Endothelial cell of umbilical vein (primary cell): ENCODE measurements around the gene IQCB1. TPM values are rescaled to one million over a fixed set of nuclear protein-coding genes. Genes with fewer than 3 reads are reported as not detected.

Experiments used
- BruUV-seq: library from RNA; stranded (reverse); fragments of 400-500 nt; replicated peaks from 2 replicates; lab custom pipeline; 2021; lab: Mats Ljungman, UMichigan
- CTCF ChIA-PET: fragments of 300-600, 350-600 bp; sonication (Branson Sonifier 250); formaldehyde crosslinking; loops from one replicate; lab custom pipeline; 2021; ENCODE audit warnings: antibody characterized with exemption, inconsistent platforms; lab: Charles Lee
- POLR2A ChIA-PET: fragments of 300-600, 350-600 bp; sonication (Branson Sonifier 250); formaldehyde crosslinking; loops from one replicate; lab custom pipeline; 2021; ENCODE audit warnings: antibody characterized with exemption, inconsistent platforms; lab: Charles Lee
- DNase-seq: peaks from one replicate; pipeline ENCODE4 v3.0.0-alpha.2; 2011; ENCODE audit warnings: low read depth, low spot score
- FAIRE-seq: peaks from 2 replicates; lab custom pipeline; 2011; peaks lifted over from hg19 to GRCh38; lab: Jason Lieb, UNC
- H2AFZ ChIP-seq: 2 replicates; pipeline ENCODE4 v1.6.0; 2012; ENCODE audit warnings: low read depth, low read length, control low read depth, inconsistent platforms
- H3K27ac ChIP-seq: 2 replicates; pipeline ENCODE4 v1.5.1; 2011; ENCODE audit warnings: low read depth, mild to moderate bottlenecking, control low read depth, low read length, moderate library complexity; ENCODE audit not compliant: insufficient read depth
- H3K27me3 ChIP-seq, 2 experiments: 2 replicates each; pipeline versions ENCODE4 v1.6.0 to v1.6.1; 2011; ENCODE audit warnings: low read length in 2 of 2, mixed read lengths in 1 of 2; ENCODE audit not compliant: control insufficient read depth in 2 of 2, insufficient read depth in 2 of 2
- H3K36me3 ChIP-seq, 2 experiments: 2 replicates in 1 of 2; 3 replicates in 1 of 2; pipeline ENCODE4 v1.5.1; 2011; ENCODE audit warnings: low read length in 2 of 2, mild to moderate bottlenecking in 1 of 2, moderate library complexity in 1 of 2; ENCODE audit not compliant: control insufficient read depth in 2 of 2, insufficient read depth in 2 of 2; ENCODE audit errors: extremely low read depth in 1 of 2
- H3K4me1 ChIP-seq: 3 replicates; pipeline ENCODE4 v1.5.1; 2011; ENCODE audit warnings: mild to moderate bottlenecking, low read length; ENCODE audit not compliant: control insufficient read depth, insufficient read depth; ENCODE audit errors: extremely low read depth
- H3K4me2 ChIP-seq: 2 replicates; pipeline ENCODE4 v1.6.1; 2011; ENCODE audit warnings: low read length, control low read depth, mixed read lengths; ENCODE audit not compliant: insufficient read depth
- H3K4me3 ChIP-seq, 3 experiments: fragments of 200-600 bp in 1 of 3; sonication (generic), shearing (Covaris generic) in 1 of 3; replicated peaks in 1 of 3; 2 replicates each; pipeline ENCODE4 v1.5.1; 2011 to 2016; ENCODE audit warnings: control low read depth in 3 of 3, low read length in 3 of 3, mild to moderate bottlenecking in 2 of 3, inconsistent platforms in 1 of 3, low read depth in 1 of 3, moderate library complexity in 1 of 3; ENCODE audit not compliant: insufficient read depth in 1 of 3
- H3K79me2 ChIP-seq: 2 replicates; pipeline ENCODE4 v1.6.0; 2012; ENCODE audit warnings: low read length, inconsistent platforms; ENCODE audit not compliant: control insufficient read depth, insufficient read depth
- H3K9ac ChIP-seq: replicated peaks from 2 replicates; pipeline ENCODE3; 2011; ENCODE audit warnings: low read length, control low read depth; ENCODE audit not compliant: insufficient read depth; ENCODE audit errors: extremely low read depth
- H3K9me1 ChIP-seq: replicated peaks from 3 replicates; pipeline ENCODE4 v1.6.0; 2011; ENCODE audit warnings: mild to moderate bottlenecking, low read length; ENCODE audit not compliant: control insufficient read depth, insufficient read depth; ENCODE audit errors: extremely low read depth
- H3K9me3 ChIP-seq: replicated peaks from 2 replicates; pipeline ENCODE4 v1.5.1; 2012; ENCODE audit warnings: low read length, inconsistent platforms; ENCODE audit not compliant: control insufficient read depth, insufficient read depth
- H4K20me1 ChIP-seq: replicated peaks from 2 replicates; pipeline ENCODE3; 2011; ENCODE audit warnings: mild to moderate bottlenecking, low read length; ENCODE audit not compliant: control insufficient read depth, insufficient read depth; ENCODE audit errors: extremely low read depth
- CTCF ChIP-seq, 2 donors: IDR thresholded peaks; 1 replicate in 1 of 2; 2 replicates in 1 of 2; pipeline ENCODE4 v1.5.1; 2011; ENCODE audit warnings: low read length in 2 of 2, mild to moderate bottlenecking in 2 of 2, moderate library complexity in 2 of 2, control low read depth in 1 of 2, inconsistent platforms in 1 of 2, low read depth in 1 of 2; ENCODE audit not compliant: insufficient read depth in 1 of 2; ENCODE audit errors: extremely low read depth in 1 of 2
- EZH2 ChIP-seq: IDR thresholded peaks from 2 replicates; pipeline ENCODE4 v1.6.1; 2012; ENCODE audit warnings: borderline replicate concordance, low read depth, mild to moderate bottlenecking, moderate library complexity, low read length, inconsistent platforms; ENCODE audit not compliant: severe bottlenecking
- FOS ChIP-seq: IDR thresholded peaks from 2 replicates; pipeline ENCODE4 v1.6.1; 2011; ENCODE audit warnings: mild to moderate bottlenecking, low read length, moderate library complexity, borderline replicate concordance; ENCODE audit not compliant: insufficient read depth
- GATA2 ChIP-seq: IDR thresholded peaks from 2 replicates; pipeline ENCODE4 v1.7.0; 2011; ENCODE audit warnings: low read depth, mild to moderate bottlenecking, moderate library complexity, mixed read lengths, low read length; ENCODE audit not compliant: insufficient read length, insufficient read depth
- JUN ChIP-seq: IDR thresholded peaks from 2 replicates; pipeline ENCODE4 v1.6.1; 2011; ENCODE audit warnings: borderline replicate concordance, low read depth; ENCODE audit not compliant: insufficient read length, insufficient read depth
- MAX ChIP-seq: IDR thresholded peaks from 2 replicates; pipeline ENCODE4 v1.6.1; 2011; ENCODE audit not compliant: insufficient read depth, insufficient read length
- MYC ChIP-seq: IDR thresholded peaks from one replicate; pipeline ENCODE4 v1.6.1; 2011; ENCODE audit warnings: mild to moderate bottlenecking, low read depth, low read length
- POLR2A ChIP-seq: IDR thresholded peaks from 2 replicates; pipeline ENCODE4 v1.6.1; 2012; ENCODE audit warnings: low read depth, mild to moderate bottlenecking, control low read depth, low read length
- POLR2AphosphoS5 ChIP-seq: IDR thresholded peaks from 2 replicates; pipeline ENCODE4 v1.6.1; 2012; ENCODE audit warnings: low read depth, mild to moderate bottlenecking, control low read depth, low read length, moderate library complexity; ENCODE audit not compliant: insufficient read depth
- dilution Hi-C: fragments of 300-500 bp; cut with MboI; formaldehyde crosslinking; loops from one replicate; pipeline ENCODE4 v1.15.0; 2019; ENCODE audit warnings: low sequenced_read_pairs; ENCODE audit not compliant: extremely low pct_ligation_motif_present
- intact Hi-C: fragments of 100-400 bp; cut with micrococcal nuclease; formaldehyde crosslinking; loops from one replicate; pipeline ENCODE4 v1.10.0; 2022
- polyA plus RNA-seq, 4 experiments: library from polyadenylated mRNA; depleted of rRNA in 3 of 4; stranded (reverse) in 3 of 4; unstranded in 1 of 4; fragments of >200 nt; gene quantifications; 2 replicates each; pipeline versions ENCODE4 v1.2.1 to v1.2.3, GENCODE V29; 2011 to 2012; ENCODE audit warnings: missing spikeins in 1 of 4
- total RNA-seq: library from RNA; stranded (reverse); gene quantifications from 2 replicates; pipeline ENCODE4 v1.2.3, GENCODE V29; 2021

Gene IQCB1
- total and polyA plus RNA-seq, 2 donors (not counting 3 experiments of a cell fraction or from before 2014, with no cell fraction given), result 9.9 to 22.0 TPM

GRCh38 chr3:121759541-121760202 lies 75.2 kb downstream of the IQCB1 start:
- CTCF ChIA-PET, result no interaction called here
- Histone ChIP-seq H3K4me3 (no peak overlapping the region), H4K20me1 (no peaks in the 10 kb centered on the region), H3K4me2 (no peak overlapping the region), H3K27me3 (peaks cover 4 to 14% of the 10 kb centered on the region in 2 experiments), H3K9me1 (no peaks in the 10 kb centered on the region), H3K79me2 (no peaks in the 10 kb centered on the region), H3K9ac (no peak overlapping the region), H3K4me1 (no peaks in the 10 kb centered on the region), H2AFZ (no peak overlapping the region), H3K36me3 (no peaks in the 10 kb centered on the region), H3K9me3 (no peaks in the 10 kb centered on the region), H3K27ac (no peak overlapping the region)
- DNase-seq, result no peak
- BruUV-seq, result no TSS peak
- dilution Hi-C loops, result no loop called here
- FAIRE-seq, result no peak
- POLR2A ChIA-PET, result no interaction called here
- intact Hi-C loops, result no loop called here
- TF ChIP-seq POLR2A, result no peak
- no peak for TF ChIP-seq POLR2AphosphoS5
- no peak for TF ChIP-seq FOS
- no peak for TF ChIP-seq EZH2
- no peak for TF ChIP-seq MYC

- FAIRE-seq, result no peak
Observed at GRCh38 chr3:121758727-121759450, 76.0 kb downstream of the IQCB1 start.

More at GRCh38 chr3:121758727-121759450, 76.0 kb downstream of the IQCB1 start:
- H3K79me2 ChIP-seq, result no peaks in the 10 kb centered on the region
- CTCF ChIA-PET, result no interaction called here
- no peaks in the 10 kb centered on the region for H3K9me1 ChIP-seq
- no peaks in the 10 kb centered on the region for H3K36me3 ChIP-seq
- intact Hi-C loops, result no loop called here
- TF ChIP-seq MAX (no peak), POLR2AphosphoS5 (no peak), MYC (no peak), FOS (no peak), EZH2 (no peak), JUN (no peak), GATA2 (no peak), POLR2A (no peak), CTCF (IDR thresholded peaks at IDR 0.05; ENCODE audit: extremely low read depth in 1 of 2, insufficient read depth in 1 of 2, low read depth in 1 of 2, low read length in 2 of 2) (no peak)
- H2AFZ ChIP-seq, result no peak overlapping the region
- peaks cover 4 to 13% of the 10 kb centered on the region in 2 experiments for H3K27me3 ChIP-seq
- no peak overlapping the region for H3K27ac ChIP-seq
- no peaks in the 10 kb centered on the region for H3K9me3 ChIP-seq
- POLR2A ChIA-PET, result no interaction called here
- H3K9ac ChIP-seq, result no peak overlapping the region
- BruUV-seq, result no TSS peak
- no peak overlapping the region for H3K4me2 ChIP-seq
- dilution Hi-C loops, result no loop called here
- H3K4me3 ChIP-seq, result no peak overlapping the region
- no peak for DNase-seq
- no peaks in the 10 kb centered on the region for H4K20me1 ChIP-seq
- no peaks in the 10 kb centered on the region for H3K4me1 ChIP-seq
